Measurements from ENCODE around the gene KLF11.

The KLF11 gene

DNA sequence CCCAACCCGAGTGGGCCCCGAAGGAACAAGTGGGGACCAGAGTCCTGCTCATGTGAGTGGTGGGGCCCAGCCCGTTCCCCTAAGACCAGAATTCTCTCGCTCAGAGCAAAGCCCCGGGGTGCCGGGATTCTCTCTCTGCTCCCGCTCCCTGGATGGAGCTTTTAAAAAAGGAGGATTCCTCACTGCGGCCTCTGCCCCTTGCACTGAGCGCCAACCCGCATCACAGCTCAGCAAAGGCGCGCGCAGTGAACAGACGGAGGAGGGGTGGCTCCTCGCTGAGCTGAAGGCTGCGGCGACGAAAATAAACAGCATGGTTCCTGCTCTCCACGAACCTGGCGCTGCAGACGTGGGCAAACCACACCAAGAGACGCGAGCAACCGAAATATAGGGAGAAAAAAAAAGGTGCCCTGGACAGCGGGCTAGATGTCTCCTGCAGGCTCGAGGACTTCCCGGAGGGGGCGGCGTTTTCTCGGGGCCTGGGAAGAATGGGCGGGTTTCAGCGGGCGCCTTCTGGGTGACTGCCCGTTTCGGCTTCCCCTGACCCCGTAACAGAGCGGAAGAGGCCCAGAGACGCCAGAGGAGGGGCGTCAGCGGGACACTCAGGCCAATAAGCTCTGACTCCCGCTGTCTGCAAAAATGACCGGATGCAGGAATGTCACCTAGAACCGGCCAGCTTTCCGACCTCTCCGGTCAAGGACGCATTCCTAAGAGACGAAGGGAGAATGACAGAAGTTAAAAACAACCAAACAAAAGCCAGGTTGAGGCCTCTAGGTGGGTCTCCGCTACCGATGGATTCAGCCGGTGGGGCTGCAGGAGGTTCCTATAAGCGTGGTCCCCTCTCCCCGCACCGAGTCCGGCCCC lies 819 bp upstream of the KLF11 start:
- Histone ChIP-seq H3K4me3 (ENCODE audit: low read length in 2 of 2) (peak overlapping the region; percentile 51 to 67), H3K27ac (ENCODE audit: low read depth in 2 of 2, low read length in 2 of 2) (peak overlapping the region; percentile 83), H3K4me1 (ENCODE audit: control insufficient read depth in 2 of 2, insufficient read depth in 2 of 2, low read length in 2 of 2) (peaks cover 0 to 9% of the 10 kb centered on the region in 2 donors), H3K27me3 (ENCODE audit: control insufficient read depth in 2 of 2, insufficient read depth in 2 of 2, low read length in 2 of 2) (no peaks in the 10 kb centered on the region), H3K9ac (ENCODE audit: low read depth in 1 of 2, low read length in 2 of 2) (peak overlapping the region; percentile 55 to 58), H3K9me3 (ENCODE audit: control insufficient read depth in 2 of 2, low read length in 2 of 2) (no peaks in the 10 kb centered on the region), H3K36me3 (ENCODE audit: control insufficient read depth in 2 of 2, insufficient read depth in 2 of 2, low read length in 2 of 2) (peaks cover under 1 to 2% of the 10 kb centered on the region in 2 donors)

DNA sequence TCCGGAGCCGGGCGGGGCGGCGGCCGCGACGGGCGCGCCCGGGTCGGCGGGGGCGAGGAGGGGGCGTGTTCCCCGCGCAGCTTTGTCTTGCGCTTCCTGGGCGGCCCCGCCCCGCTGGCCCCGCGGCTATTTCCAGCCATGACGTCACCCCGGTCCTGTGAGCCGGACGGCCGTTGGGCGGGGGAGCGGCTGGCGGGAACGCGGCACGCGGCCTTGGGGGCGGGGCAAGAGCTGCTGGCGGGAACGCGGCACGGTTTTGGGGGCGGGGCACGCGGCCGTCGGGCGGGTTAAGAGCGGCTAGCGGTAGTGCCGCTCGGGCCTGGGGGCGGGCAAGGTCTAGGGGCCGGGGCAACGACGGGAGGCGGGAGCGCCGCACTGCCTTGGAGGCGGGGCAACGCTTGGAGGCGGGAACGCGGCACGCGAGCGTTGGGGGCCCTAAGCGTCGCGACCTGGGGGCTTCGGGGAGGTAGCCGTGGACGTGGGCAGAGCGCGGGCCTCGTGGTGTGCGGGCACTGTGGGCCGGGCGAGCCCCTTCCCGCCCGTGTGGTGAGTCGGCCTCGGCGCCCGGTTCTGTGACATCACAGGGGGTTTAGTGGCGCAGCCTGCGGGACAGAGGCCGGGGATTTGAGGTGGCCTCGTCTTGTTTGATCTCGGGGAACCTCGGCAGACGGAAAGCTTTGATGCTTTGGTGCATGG lies 704 bp downstream of the KLF11 start:
- Histone ChIP-seq H3K4me3 (ENCODE audit: low read length in 2 of 2) (peak overlapping the region; percentile 53 to 57), H3K9ac (ENCODE audit: low read depth in 1 of 2, low read length in 2 of 2) (peak overlapping the region; percentile 32 to 73), H3K9me3 (ENCODE audit: control insufficient read depth in 2 of 2, low read length in 2 of 2) (no peaks in the 10 kb centered on the region)

DNA sequence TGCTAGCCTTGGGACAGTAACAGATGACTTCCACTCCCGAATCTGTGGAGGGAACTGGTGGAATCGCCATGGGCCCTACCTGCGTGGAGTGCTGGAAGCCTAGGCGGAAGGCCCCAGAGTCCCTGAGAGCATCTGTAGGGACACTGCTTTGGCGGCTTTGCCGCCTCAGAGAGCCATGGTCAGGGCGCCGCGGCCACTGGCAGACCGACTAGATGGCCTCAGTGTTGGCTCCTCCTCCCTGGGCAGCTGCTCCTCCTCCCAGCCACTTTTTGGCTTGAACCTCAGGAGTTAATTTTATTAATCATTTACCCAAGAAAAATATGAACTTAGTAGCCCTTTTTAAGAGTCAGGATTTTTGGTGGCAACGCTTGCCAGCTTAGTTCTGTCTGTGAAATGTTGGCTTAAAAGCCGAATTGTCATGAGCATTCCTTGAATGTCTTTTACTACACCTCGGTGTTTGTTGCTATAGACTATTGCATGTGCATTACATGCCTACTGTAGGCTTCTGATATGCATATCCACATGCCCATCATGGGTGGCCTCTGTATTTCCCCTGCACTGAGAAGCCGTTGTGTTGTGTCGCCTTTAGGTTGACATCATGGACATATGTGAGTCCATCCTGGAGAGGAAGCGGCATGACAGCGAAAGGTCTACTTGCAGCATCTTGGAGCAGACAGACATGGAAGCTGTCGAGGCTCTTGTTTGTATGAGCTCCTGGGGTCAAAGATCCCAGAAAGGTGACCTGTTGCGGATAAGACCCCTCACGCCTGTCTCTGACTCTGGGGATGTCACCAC lies 2.4 kb downstream of the KLF11 start:
- Histone ChIP-seq H3K27ac (ENCODE audit: low read depth in 2 of 2, low read length in 2 of 2) (no peak overlapping the region), H3K4me3 (ENCODE audit: low read length in 2 of 2) (no peak overlapping the region)

More for the DNA sequence above, 704 bp downstream of the KLF11 start:
- H3K36me3 ChIP-seq (ENCODE audit: control insufficient read depth in 2 of 2, insufficient read depth in 2 of 2, low read length in 2 of 2) = peaks cover 8 to 11% of the 10 kb centered on the region in 2 donors
- H3K27ac ChIP-seq (ENCODE audit: low read depth in 2 of 2, low read length in 2 of 2) = peak overlapping the region; percentile 95 to 97
- H3K27me3 ChIP-seq (ENCODE audit: control insufficient read depth in 2 of 2, insufficient read depth in 2 of 2, low read length in 2 of 2) = no peaks in the 10 kb centered on the region
- H3K4me1 ChIP-seq (ENCODE audit: control insufficient read depth in 2 of 2, insufficient read depth in 2 of 2, low read length in 2 of 2) = peaks cover 2 to 15% of the 10 kb centered on the region in 2 donors

DNA sequence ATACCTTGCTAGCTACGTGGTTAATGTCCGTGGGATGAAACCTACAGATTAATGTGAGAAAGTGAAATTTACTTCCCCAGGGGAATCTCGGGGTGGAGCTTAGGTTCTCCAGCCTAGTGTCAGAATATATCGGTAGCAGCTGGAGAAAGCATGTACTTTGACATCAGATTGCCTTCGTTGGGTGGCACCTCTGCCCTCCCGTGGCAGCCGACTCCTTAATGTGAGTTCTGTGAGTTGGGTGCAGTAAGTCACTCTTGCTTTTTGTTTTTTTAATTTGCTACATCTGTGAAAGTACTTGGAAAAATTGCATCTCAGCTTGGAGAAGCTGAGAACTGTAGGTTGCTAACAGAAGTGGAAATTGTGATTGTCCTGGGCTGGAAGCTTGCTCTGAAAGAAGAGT lies 3.6 kb downstream of the KLF11 start:
- Histone ChIP-seq H3K27ac (ENCODE audit: low read depth in 2 of 2, low read length in 2 of 2) (no peak overlapping the region), H3K9ac (ENCODE audit: low read depth in 1 of 2, low read length in 2 of 2) (no peak overlapping the region), H3K4me1 (ENCODE audit: control insufficient read depth in 2 of 2, insufficient read depth in 2 of 2, low read length in 2 of 2) (peaks cover 6 to 15% of the 10 kb centered on the region in 2 donors), H3K4me3 (ENCODE audit: low read length in 2 of 2) (no peak overlapping the region), H3K27me3 (ENCODE audit: control insufficient read depth in 2 of 2, insufficient read depth in 2 of 2, low read length in 2 of 2) (no peaks in the 10 kb centered on the region), H3K36me3 (ENCODE audit: control insufficient read depth in 2 of 2, insufficient read depth in 2 of 2, low read length in 2 of 2) (peaks cover 8 to 11% of the 10 kb centered on the region in 2 donors), H3K9me3 (ENCODE audit: control insufficient read depth in 2 of 2, low read length in 2 of 2) (no peaks in the 10 kb centered on the region)

More for the DNA sequence above, 2.4 kb downstream of the KLF11 start:
- no peaks in the 10 kb centered on the region for H3K9me3 ChIP-seq (ENCODE audit: control insufficient read depth in 2 of 2, low read length in 2 of 2)
- H3K4me1 ChIP-seq (ENCODE audit: control insufficient read depth in 2 of 2, insufficient read depth in 2 of 2, low read length in 2 of 2) = peaks cover 6 to 15% of the 10 kb centered on the region in 2 donors
- no peaks in the 10 kb centered on the region for H3K27me3 ChIP-seq (ENCODE audit: control insufficient read depth in 2 of 2, insufficient read depth in 2 of 2, low read length in 2 of 2)
- no peak overlapping the region for H3K9ac ChIP-seq (ENCODE audit: low read depth in 1 of 2, low read length in 2 of 2)
- peaks cover 8 to 11% of the 10 kb centered on the region in 2 donors for H3K36me3 ChIP-seq (ENCODE audit: control insufficient read depth in 2 of 2, insufficient read depth in 2 of 2, low read length in 2 of 2)

DNA sequence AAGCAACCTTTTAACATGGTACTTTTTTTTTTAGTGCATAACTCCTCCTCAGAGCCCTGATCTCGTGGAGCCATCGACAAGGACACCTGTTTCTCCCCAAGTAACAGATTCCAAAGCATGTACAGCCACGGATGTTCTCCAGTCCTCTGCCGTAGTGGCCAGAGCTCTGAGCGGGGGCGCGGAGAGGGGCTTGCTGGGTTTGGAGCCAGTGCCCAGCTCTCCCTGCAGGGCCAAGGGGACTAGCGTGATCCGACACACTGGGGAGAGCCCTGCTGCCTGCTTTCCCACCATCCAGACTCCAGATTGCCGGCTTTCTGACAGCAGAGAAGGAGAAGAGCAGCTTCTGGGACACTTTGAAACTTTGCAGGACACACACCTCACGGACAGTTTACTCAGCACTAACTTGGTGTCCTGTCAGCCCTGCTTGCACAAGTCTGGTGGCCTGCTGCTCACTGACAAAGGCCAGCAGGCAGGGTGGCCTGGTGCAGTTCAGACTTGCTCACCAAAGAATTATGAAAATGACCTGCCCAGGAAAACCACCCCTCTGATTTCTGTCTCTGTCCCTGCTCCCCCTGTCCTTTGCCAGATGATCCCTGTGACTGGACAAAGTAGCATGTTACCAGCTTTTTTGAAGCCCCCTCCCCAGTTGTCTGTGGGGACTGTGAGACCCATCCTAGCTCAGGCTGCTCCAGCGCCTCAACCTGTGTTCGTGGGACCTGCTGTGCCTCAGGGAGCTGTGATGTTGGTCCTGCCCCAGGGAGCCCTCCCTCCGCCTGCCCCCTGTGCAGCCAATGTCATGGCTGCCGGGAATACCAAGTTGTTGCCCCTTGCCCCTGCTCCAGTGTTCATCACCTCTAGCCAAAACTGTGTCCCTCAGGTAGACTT lies 4.5 kb downstream of the KLF11 start:
- H3K27ac ChIP-seq (ENCODE audit: low read depth in 2 of 2, low read length in 2 of 2) = no peak overlapping the region
- peaks cover 9 to 17% of the 10 kb centered on the region in 2 donors for H3K36me3 ChIP-seq (ENCODE audit: control insufficient read depth in 2 of 2, insufficient read depth in 2 of 2, low read length in 2 of 2)
- peaks cover 6 to 12% of the 10 kb centered on the region in 2 donors for H3K4me1 ChIP-seq (ENCODE audit: control insufficient read depth in 2 of 2, insufficient read depth in 2 of 2, low read length in 2 of 2)
- H3K9me3 ChIP-seq (ENCODE audit: control insufficient read depth in 2 of 2, low read length in 2 of 2) = no peaks in the 10 kb centered on the region
- no peak overlapping the region for H3K4me3 ChIP-seq (ENCODE audit: low read length in 2 of 2)
- H3K9ac ChIP-seq (ENCODE audit: low read depth in 1 of 2, low read length in 2 of 2) = no peak overlapping the region
- no peaks in the 10 kb centered on the region for H3K27me3 ChIP-seq (ENCODE audit: control insufficient read depth in 2 of 2, insufficient read depth in 2 of 2, low read length in 2 of 2)

DNA sequence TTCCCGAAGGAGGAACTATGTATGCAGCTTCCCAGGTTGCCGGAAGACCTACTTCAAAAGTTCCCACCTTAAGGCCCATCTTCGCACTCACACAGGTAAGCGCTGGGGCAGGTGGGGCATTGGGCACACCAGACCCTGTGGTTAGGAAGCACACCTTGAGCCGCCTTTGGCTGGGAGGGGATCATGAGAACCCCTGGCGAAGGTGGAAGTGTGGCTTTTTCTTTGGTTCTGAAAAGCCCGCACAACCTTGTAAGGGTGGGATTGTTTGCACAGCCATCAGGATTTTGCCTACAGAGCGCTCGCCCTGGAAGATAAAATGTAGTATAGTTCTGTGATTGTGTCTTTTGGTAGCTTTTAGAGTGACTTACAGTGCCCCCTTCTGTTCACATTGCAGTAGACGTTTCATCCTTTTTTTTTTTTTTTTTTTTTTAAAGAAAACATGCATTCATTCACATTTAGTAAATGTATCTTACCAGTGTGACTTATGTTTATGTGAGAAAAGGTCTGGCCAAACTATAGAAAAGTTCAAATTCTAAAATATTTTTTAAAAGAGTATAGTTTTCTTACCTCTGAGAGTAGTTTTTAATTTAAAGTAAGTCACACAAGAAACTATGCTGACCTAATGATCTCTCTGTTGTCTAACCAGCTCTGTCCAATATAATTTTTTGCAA lies 5.3 kb downstream of the KLF11 start:
- Histone ChIP-seq H3K9me3 (ENCODE audit: control insufficient read depth in 2 of 2, low read length in 2 of 2) (no peaks in the 10 kb centered on the region), H3K27ac (ENCODE audit: low read depth in 2 of 2, low read length in 2 of 2) (no peak overlapping the region), H3K4me3 (ENCODE audit: low read length in 2 of 2) (no peak overlapping the region), H3K4me1 (ENCODE audit: control insufficient read depth in 2 of 2, insufficient read depth in 2 of 2, low read length in 2 of 2) (peaks cover 6 to 12% of the 10 kb centered on the region in 2 donors), H3K36me3 (ENCODE audit: control insufficient read depth in 2 of 2, insufficient read depth in 2 of 2, low read length in 2 of 2) (peaks cover 14 to 25% of the 10 kb centered on the region in 2 donors), H3K27me3 (ENCODE audit: control insufficient read depth in 2 of 2, insufficient read depth in 2 of 2, low read length in 2 of 2) (no peaks in the 10 kb centered on the region), H3K9ac (ENCODE audit: low read depth in 1 of 2, low read length in 2 of 2) (peak overlapping the region in 1 of 2 donors; percentile 24)

DNA sequence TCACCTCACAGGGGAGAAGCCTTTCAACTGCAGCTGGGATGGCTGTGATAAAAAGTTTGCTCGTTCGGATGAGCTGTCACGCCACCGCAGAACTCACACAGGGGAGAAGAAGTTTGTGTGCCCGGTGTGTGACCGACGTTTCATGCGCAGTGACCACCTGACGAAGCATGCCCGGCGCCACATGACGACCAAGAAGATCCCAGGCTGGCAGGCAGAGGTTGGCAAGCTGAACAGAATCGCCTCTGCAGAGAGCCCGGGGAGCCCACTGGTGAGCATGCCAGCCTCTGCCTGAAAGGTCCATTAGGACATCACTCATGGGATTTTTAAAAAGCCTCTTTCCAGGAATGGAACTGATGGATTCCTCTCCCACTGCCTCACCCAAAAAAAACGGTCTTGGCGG lies 8.9 kb downstream of the KLF11 start:
- Histone ChIP-seq H3K27ac (ENCODE audit: low read depth in 2 of 2, low read length in 2 of 2) (no peak overlapping the region), H3K4me3 (ENCODE audit: low read length in 2 of 2) (no peak overlapping the region), H3K4me1 (ENCODE audit: control insufficient read depth in 2 of 2, insufficient read depth in 2 of 2, low read length in 2 of 2) (peaks cover 6 to 12% of the 10 kb centered on the region in 2 donors), H3K9me3 (ENCODE audit: control insufficient read depth in 2 of 2, low read length in 2 of 2) (no peaks in the 10 kb centered on the region), H3K9ac (ENCODE audit: low read depth in 1 of 2, low read length in 2 of 2) (no peak overlapping the region), H3K27me3 (ENCODE audit: control insufficient read depth in 2 of 2, insufficient read depth in 2 of 2, low read length in 2 of 2) (no peaks in the 10 kb centered on the region), H3K36me3 (ENCODE audit: control insufficient read depth in 2 of 2, insufficient read depth in 2 of 2, low read length in 2 of 2) (peaks cover 21 to 24% of the 10 kb centered on the region in 2 donors)

DNA sequence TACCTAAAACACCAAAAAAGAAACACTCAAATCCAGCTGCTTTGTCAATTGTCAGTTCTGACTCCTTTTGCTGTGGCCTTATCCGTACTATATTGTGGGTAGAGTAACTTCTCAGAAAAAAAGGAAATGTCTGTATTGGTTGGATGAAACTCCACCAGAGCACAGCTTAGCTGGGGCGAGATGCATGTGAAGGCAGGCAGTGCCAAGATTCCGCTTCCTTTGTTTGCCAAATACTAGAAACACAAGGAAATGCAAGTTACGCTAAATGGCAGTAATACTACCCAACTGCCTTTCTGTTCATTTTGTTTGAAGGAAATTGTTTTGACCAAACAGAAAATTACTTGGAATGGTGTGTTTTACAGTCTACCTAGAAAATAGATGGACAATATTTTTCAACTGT lies 10.0 kb downstream of the KLF11 start:
- H3K4me1 ChIP-seq (ENCODE audit: control insufficient read depth in 2 of 2, insufficient read depth in 2 of 2, low read length in 2 of 2) = peaks cover 3 to 20% of the 10 kb centered on the region in 2 donors
- H3K27me3 ChIP-seq (ENCODE audit: control insufficient read depth in 2 of 2, insufficient read depth in 2 of 2, low read length in 2 of 2) = no peaks in the 10 kb centered on the region
- H3K9me3 ChIP-seq (ENCODE audit: control insufficient read depth in 2 of 2, low read length in 2 of 2) = no peaks in the 10 kb centered on the region
- H3K36me3 ChIP-seq (ENCODE audit: control insufficient read depth in 2 of 2, insufficient read depth in 2 of 2, low read length in 2 of 2) = peaks cover 13 to 17% of the 10 kb centered on the region in 2 donors
- H3K4me3 ChIP-seq (ENCODE audit: low read length in 2 of 2) = no peak overlapping the region
- H3K27ac ChIP-seq (ENCODE audit: low read depth in 2 of 2, low read length in 2 of 2) = no peak overlapping the region
- H3K9ac ChIP-seq (ENCODE audit: low read depth in 1 of 2, low read length in 2 of 2) = no peak overlapping the region

DNA sequence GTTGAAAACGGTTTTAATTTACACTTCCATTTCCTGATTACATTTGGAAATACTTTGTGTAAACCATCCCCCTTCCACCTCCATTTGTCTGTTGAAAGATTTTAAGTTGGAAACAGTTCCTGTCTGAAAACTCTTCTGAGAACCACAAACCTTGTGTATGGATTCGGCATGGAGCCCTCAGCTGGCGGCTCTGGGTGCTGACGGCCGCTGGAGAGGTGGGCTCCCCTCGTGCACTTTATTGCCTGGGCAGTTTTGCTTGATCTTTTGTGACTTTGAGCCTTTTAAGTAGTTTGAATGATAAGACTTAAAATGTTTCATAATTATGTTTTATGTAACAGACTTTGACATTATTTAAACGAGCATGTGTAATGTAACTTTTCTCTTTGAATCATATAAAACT lies 11.1 kb downstream of the KLF11 start:
- no peak overlapping the region for H3K27ac ChIP-seq (ENCODE audit: low read depth in 2 of 2, low read length in 2 of 2)
- no peak overlapping the region for H3K9ac ChIP-seq (ENCODE audit: low read depth in 1 of 2, low read length in 2 of 2)
- H3K27me3 ChIP-seq (ENCODE audit: control insufficient read depth in 2 of 2, insufficient read depth in 2 of 2, low read length in 2 of 2) = no peaks in the 10 kb centered on the region
- no peak overlapping the region for H3K4me3 ChIP-seq (ENCODE audit: low read length in 2 of 2)
- peaks cover 13 to 15% of the 10 kb centered on the region in 2 donors for H3K36me3 ChIP-seq (ENCODE audit: control insufficient read depth in 2 of 2, insufficient read depth in 2 of 2, low read length in 2 of 2)
- peaks cover 0 to 18% of the 10 kb centered on the region in 2 donors for H3K4me1 ChIP-seq (ENCODE audit: control insufficient read depth in 2 of 2, insufficient read depth in 2 of 2, low read length in 2 of 2)
- no peaks in the 10 kb centered on the region for H3K9me3 ChIP-seq (ENCODE audit: control insufficient read depth in 2 of 2, low read length in 2 of 2)

Measured in mucosa of rectum (tissue), 2 donors.